CD4-positive, alpha-beta T cell (primary cell): ENCODE results near the gene HSD3B2. TPM values are rescaled to one million over a fixed set of nuclear protein-coding genes. Genes with fewer than 3 reads are reported as not detected.

Source experiments
- ATAC-seq: fragments of 200-7000 bp; cut with Tn5 transposase; one replicate; pipeline ENCODE4 v1.10.0; 2022; ENCODE audit warnings: mild to moderate bottlenecking; ENCODE audit not compliant: poor library complexity
- CTCF ChIA-PET: fragments of 350-600 bp; sonication (Branson Sonifier 250); formaldehyde crosslinking; loops from one replicate; lab custom pipeline; 2021; ENCODE audit warnings: antibody characterized with exemption, inconsistent platforms; lab: Charles Lee
- POLR2A ChIA-PET: fragments of 350-600 bp; sonication (Branson Sonifier 250); formaldehyde crosslinking; loops from one replicate; lab custom pipeline; 2021; ENCODE audit warnings: antibody characterized with exemption, inconsistent platforms; lab: Charles Lee
- DNase-seq, 14 experiments: peaks; one replicate each; pipeline ENCODE4 v3.0.0-alpha.2; 2013 to 2020; ENCODE audit warnings: mixed read lengths in 2 of 14
- H3K27ac ChIP-seq, 2 donors: one replicate each; pipeline versions ENCODE4 v1.5.1 to v1.7.0; 2013; ENCODE audit warnings: low read length in 2 of 2, low read depth in 1 of 2, mild to moderate bottlenecking in 1 of 2
- H3K27me3 ChIP-seq, 2 experiments: 1 replicate in 1 of 2; 2 replicates in 1 of 2; pipeline versions ENCODE4 v1.6.1 to v1.7.0; 2013; ENCODE audit warnings: low read length in 2 of 2, control low read depth in 1 of 2, mild to moderate bottlenecking in 1 of 2, moderate library complexity in 1 of 2; ENCODE audit not compliant: insufficient read depth in 2 of 2, control insufficient read depth in 1 of 2
- H3K36me3 ChIP-seq: one replicate; pipeline ENCODE4 v1.6.1; 2013; ENCODE audit warnings: low read length, control low read depth; ENCODE audit not compliant: insufficient read depth
- H3K4me1 ChIP-seq: one replicate; pipeline ENCODE4 v1.6.1; 2013; ENCODE audit warnings: low read length, control low read depth; ENCODE audit not compliant: insufficient read depth
- H3K4me3 ChIP-seq: one replicate; pipeline ENCODE4 v1.5.1; 2013; ENCODE audit warnings: mild to moderate bottlenecking, low read length, moderate library complexity
- H3K9me3 ChIP-seq, 2 experiments: 1 replicate in 1 of 2; 2 replicates in 1 of 2; pipeline versions ENCODE4 v1.6.1 to v1.7.0; 2013; ENCODE audit warnings: low read length in 2 of 2, mild to moderate bottlenecking in 2 of 2, control low read depth in 1 of 2, moderate library complexity in 1 of 2; ENCODE audit not compliant: control insufficient read depth in 1 of 2, insufficient read depth in 1 of 2
- H3K27ac Mint-ChIP-seq: one replicate; pipeline ENCODE4 v1.8.0; 2020; ENCODE audit warnings: mixed read lengths
- H3K27me3 Mint-ChIP-seq: one replicate; pipeline ENCODE4 v1.8.0; 2021; ENCODE audit warnings: mixed read lengths
- H3K36me3 Mint-ChIP-seq: one replicate; pipeline ENCODE4 v1.8.0; 2021; ENCODE audit warnings: low read depth, mixed read lengths
- H3K4me1 Mint-ChIP-seq: one replicate; pipeline ENCODE4 v1.8.0; 2021; ENCODE audit warnings: low read depth, mixed read lengths
- H3K4me3 Mint-ChIP-seq: one replicate; pipeline ENCODE4 v1.8.0; 2020; ENCODE audit warnings: mild to moderate bottlenecking, mixed read lengths
- H3K9me3 Mint-ChIP-seq: one replicate; pipeline ENCODE4 v1.8.0; 2020; ENCODE audit warnings: mixed read lengths
- intact Hi-C, 2 experiments: fragments of 100-400 bp; cut with DNase I in 1 of 2; cut with micrococcal nuclease in 1 of 2; formaldehyde crosslinking; loops; one replicate each; pipeline versions ENCODE4 v1.15.1 to v1.9.0; 2023 to 2025; cut with DNase I, micrococcal nuclease
- total RNA-seq, 174 experiments: library from RNA in 2 of 174; stranded (reverse) in 2 of 174; gene quantifications; one replicate each; pipeline ENCODE4 v1.2.3 and lab custom pipeline; 2021 to 2026
- TF ChIP-seq, protein P1 (sequence below): fragments of 200-600 bp; IDR thresholded peaks from one replicate; pipeline ENCODE4 v1.8.0; 2022; ENCODE audit warnings: antibody characterized with exemption, mild to moderate bottlenecking

HSD3B2 gene
- total RNA-seq, 2 experiments from 2014 or later = not detected

DNA sequence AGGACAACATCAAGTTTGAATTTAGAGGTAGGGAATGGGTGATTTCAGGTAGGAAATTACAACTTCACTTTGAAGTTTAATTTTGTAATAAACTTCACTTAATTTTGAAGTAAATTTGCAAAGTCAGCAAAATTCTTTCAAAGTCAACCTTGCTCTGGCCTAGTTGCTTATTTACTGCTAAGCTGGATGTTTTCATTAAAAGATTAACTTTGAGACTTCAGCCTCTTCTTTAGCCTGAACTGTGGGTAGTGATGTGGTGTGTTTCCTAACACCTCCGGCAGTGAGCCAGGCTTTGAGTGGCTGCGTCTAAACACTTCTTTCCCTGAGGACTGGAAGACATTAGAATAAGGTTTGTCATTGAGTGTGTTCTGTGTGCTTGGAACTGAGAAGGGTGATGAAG is 46.4 kb upstream of the HSD3B2 start, which contains the start of gene HAO2:
Gene HAO2, plus strand, starts transcription at position 232 of the 400 bp plus-strand sequence. CDS start 12,301 bp downstream, outside the sequence.
- no peaks in the 10 kb centered on the region for H3K36me3 ChIP-seq
- POLR2A ChIA-PET = no interaction called here
- Mint-ChIP-seq H3K27me3 (peaks cover 32% of the 10 kb centered on the region), H3K4me1 (no peaks in the 10 kb centered on the region), H3K9me3 (no peaks in the 10 kb centered on the region), H3K27ac (no peak within 1 kb of the TSS), H3K36me3 (no peaks in the 10 kb centered on the region), H3K4me3 (no peak within 1 kb of the TSS)
- intact Hi-C loops = no loop called here
- no peaks in the 10 kb centered on the region for H3K9me3 ChIP-seq
- TF ChIP-seq, protein P1, sequence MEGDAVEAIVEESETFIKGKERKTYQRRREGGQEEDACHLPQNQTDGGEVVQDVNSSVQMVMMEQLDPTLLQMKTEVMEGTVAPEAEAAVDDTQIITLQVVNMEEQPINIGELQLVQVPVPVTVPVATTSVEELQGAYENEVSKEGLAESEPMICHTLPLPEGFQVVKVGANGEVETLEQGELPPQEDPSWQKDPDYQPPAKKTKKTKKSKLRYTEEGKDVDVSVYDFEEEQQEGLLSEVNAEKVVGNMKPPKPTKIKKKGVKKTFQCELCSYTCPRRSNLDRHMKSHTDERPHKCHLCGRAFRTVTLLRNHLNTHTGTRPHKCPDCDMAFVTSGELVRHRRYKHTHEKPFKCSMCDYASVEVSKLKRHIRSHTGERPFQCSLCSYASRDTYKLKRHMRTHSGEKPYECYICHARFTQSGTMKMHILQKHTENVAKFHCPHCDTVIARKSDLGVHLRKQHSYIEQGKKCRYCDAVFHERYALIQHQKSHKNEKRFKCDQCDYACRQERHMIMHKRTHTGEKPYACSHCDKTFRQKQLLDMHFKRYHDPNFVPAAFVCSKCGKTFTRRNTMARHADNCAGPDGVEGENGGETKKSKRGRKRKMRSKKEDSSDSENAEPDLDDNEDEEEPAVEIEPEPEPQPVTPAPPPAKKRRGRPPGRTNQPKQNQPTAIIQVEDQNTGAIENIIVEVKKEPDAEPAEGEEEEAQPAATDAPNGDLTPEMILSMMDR = no peak
- ATAC-seq (no peak), DNase-seq (no peak)
- no peaks in the 10 kb centered on the region for H3K4me1 ChIP-seq
- no peak within 1 kb of the TSS for H3K27ac ChIP-seq
- CTCF ChIA-PET = no interaction called here
- no peak within 1 kb of the TSS for H3K4me3 ChIP-seq
- H3K27me3 ChIP-seq = peaks cover 3 to 4% of the 10 kb centered on the region in 2 experiments

DNA sequence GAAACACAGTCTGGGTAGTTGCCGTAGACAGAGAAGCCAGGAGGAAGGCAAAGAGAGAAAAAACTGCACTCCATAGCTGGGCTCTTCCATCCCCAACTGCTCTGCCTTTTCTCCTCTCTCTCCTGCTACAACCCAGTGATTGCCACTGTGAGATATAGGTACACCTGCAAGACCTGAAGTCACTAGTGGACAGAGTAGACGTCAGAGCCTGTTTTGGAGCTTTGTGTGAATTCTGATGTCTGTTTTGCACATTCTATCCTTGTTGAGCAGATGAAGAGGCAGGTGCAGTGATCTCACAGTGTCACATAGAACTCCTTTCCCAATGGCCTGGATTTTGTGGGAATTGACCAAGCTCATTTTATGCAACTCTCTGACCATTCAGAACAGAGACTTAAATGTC is 44.2 kb upstream of the HSD3B2 start:
- no peak overlapping the region for H3K4me3 ChIP-seq
- no peaks in the 10 kb centered on the region for H3K9me3 Mint-ChIP-seq
- H3K27ac Mint-ChIP-seq = no peak overlapping the region
- peaks cover 0 to 4% of the 10 kb centered on the region in 2 experiments for H3K27me3 ChIP-seq
- H3K9me3 ChIP-seq = no peaks in the 10 kb centered on the region
- peaks cover 31% of the 10 kb centered on the region for H3K27me3 Mint-ChIP-seq
- no peak overlapping the region for H3K4me3 Mint-ChIP-seq
- ATAC-seq (no peak), DNase-seq (no peak)
- H3K36me3 ChIP-seq = no peaks in the 10 kb centered on the region
- TF ChIP-seq, protein P1 = no peak
- no peaks in the 10 kb centered on the region for H3K4me1 ChIP-seq
- intact Hi-C loops = no loop called here
- ChIA-PET POLR2A (no interaction called here), CTCF (no interaction called here)
- H3K27ac ChIP-seq = no peak overlapping the region
- H3K4me1 Mint-ChIP-seq = peaks cover 10% of the 10 kb centered on the region
- no peaks in the 10 kb centered on the region for H3K36me3 Mint-ChIP-seq

DNA sequence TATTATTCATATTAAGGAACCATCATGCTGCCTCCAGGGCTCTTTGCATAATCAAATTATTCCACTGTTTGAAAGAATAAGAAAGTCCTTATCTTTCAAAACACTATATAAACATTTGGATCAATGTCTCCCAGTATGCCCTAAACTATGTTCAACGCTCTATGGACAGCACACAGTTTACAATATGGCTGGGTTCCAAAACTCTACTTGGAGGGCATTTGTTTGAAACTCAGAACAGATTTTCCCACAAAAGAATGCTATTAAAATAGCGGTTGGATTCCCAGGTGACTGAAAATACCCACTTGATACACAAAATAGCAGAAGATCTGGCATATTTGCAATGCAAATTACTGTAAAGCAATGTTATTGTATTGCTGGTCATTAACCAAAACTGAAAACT is 43.1 kb upstream of the HSD3B2 start:
- Histone ChIP-seq H3K4me1 (no peaks in the 10 kb centered on the region), H3K9me3 (no peaks in the 10 kb centered on the region), H3K27me3 (peaks cover 0 to 4% of the 10 kb centered on the region in 2 experiments), H3K36me3 (no peaks in the 10 kb centered on the region), H3K4me3 (no peak overlapping the region), H3K27ac (no peak overlapping the region)
- TF ChIP-seq, protein P1 = no peak
- Mint-ChIP-seq H3K27ac (no peak overlapping the region), H3K27me3 (peaks cover 31% of the 10 kb centered on the region), H3K4me3 (no peak overlapping the region), H3K9me3 (no peaks in the 10 kb centered on the region), H3K36me3 (no peaks in the 10 kb centered on the region), H3K4me1 (peaks cover 10% of the 10 kb centered on the region)
- DNase-seq (no peak), ATAC-seq (no peak)
- intact Hi-C loops = no loop called here
- ChIA-PET POLR2A (no interaction called here), CTCF (no interaction called here)
